Mesothelial cell of epicardium (in vitro differentiated cells): Measurements from ENCODE around the gene EDEM3. TPM values are rescaled to one million over a fixed set of nuclear protein-coding genes. Genes with fewer than 3 reads are reported as not detected.

Experiments
- DNase-seq, 2 experiments: peaks; one replicate each; pipeline ENCODE4 v3.0.0; 2021; ENCODE audit warnings: low spot score in 2 of 2; ENCODE audit not compliant: unreplicated experiment in 2 of 2
- H3K27ac Mint-ChIP-seq: 2 replicates; pipeline ENCODE4 v1.8.0; 2021; ENCODE audit warnings: mixed read lengths
- H3K27me3 Mint-ChIP-seq: 2 replicates; pipeline ENCODE4 v1.8.0; 2021; ENCODE audit warnings: low read depth, mixed read lengths
- H3K36me3 Mint-ChIP-seq: 2 replicates; pipeline ENCODE4 v1.8.0; 2021; ENCODE audit warnings: mixed read lengths
- H3K4me1 Mint-ChIP-seq: 2 replicates; pipeline ENCODE4 v1.8.0; 2021; ENCODE audit warnings: mixed read lengths
- H3K4me3 Mint-ChIP-seq: 2 replicates; pipeline ENCODE4 v1.8.0; 2021; ENCODE audit warnings: mild to moderate bottlenecking, moderate library complexity, mixed read lengths
- H3K9me3 Mint-ChIP-seq: 2 replicates; pipeline ENCODE4 v1.8.0; 2021; ENCODE audit warnings: mixed read lengths
- CTCF ChIP-seq: fragments of 200-600 bp; sonication (generic); IDR thresholded peaks from one replicate; pipeline ENCODE4 v1.5.0; 2021; ENCODE audit warnings: antibody characterized with exemption; ENCODE audit not compliant: unreplicated experiment
- total RNA-seq: library from RNA; stranded (reverse); gene quantifications from 3 replicates; pipeline ENCODE4 v1.2.1, GENCODE V29; 2021

The EDEM3 gene
- total RNA-seq, 1 donor from 2014 or later = 25.4 TPM

GRCh38 chr1:184705271-184705670, 49.4 kb downstream of the EDEM3 start:
- Mint-ChIP-seq H3K27ac (no peak overlapping the region), H3K9me3 (no peaks in the 10 kb centered on the region), H3K36me3 (peaks cover 38% of the 10 kb centered on the region), H3K4me1 (no peaks in the 10 kb centered on the region), H3K4me3 (no peak overlapping the region), H3K27me3 (no peaks in the 10 kb centered on the region)
- no peak for DNase-seq
- no peak for TF ChIP-seq CTCF

- H3K27ac Mint-ChIP-seq = no peak overlapping the region
- H3K4me1 Mint-ChIP-seq = no peaks in the 10 kb centered on the region
- H3K4me3 Mint-ChIP-seq = no peak overlapping the region
- no peaks in the 10 kb centered on the region for H3K27me3 Mint-ChIP-seq
- peaks cover 24% of the 10 kb centered on the region for H3K36me3 Mint-ChIP-seq
- no peaks in the 10 kb centered on the region for H3K9me3 Mint-ChIP-seq
- DNase-seq = no peak
- TF ChIP-seq CTCF = no peak
These were observed 52.8 kb downstream of the EDEM3 start for GRCh38 chr1:184701816-184702215.

- no peak overlapping the region for H3K27ac Mint-ChIP-seq
- peaks cover 34% of the 10 kb centered on the region for H3K36me3 Mint-ChIP-seq
- no peak for DNase-seq
- H3K4me1 Mint-ChIP-seq = peaks cover 4% of the 10 kb centered on the region
- no peaks in the 10 kb centered on the region for H3K27me3 Mint-ChIP-seq
- no peaks in the 10 kb centered on the region for H3K9me3 Mint-ChIP-seq
- no peak for TF ChIP-seq CTCF
- no peak overlapping the region for H3K4me3 Mint-ChIP-seq
These were observed 55.7 kb downstream of the EDEM3 start for GRCh38 chr1:184698969-184699368.

- no peak for DNase-seq
- peaks cover 13% of the 10 kb centered on the region for H3K4me1 Mint-ChIP-seq
- no peak overlapping the region for H3K27ac Mint-ChIP-seq
These were observed 56.6 kb downstream of the EDEM3 start for GRCh38 chr1:184698016-184698415.

GRCh38 chr1:184696403-184696802, 58.3 kb downstream of the EDEM3 start:
- H3K27me3 Mint-ChIP-seq = no peaks in the 10 kb centered on the region
- no peak for DNase-seq
- H3K4me3 Mint-ChIP-seq = no peak overlapping the region
- peaks cover 27% of the 10 kb centered on the region for H3K4me1 Mint-ChIP-seq
- H3K36me3 Mint-ChIP-seq = peaks cover 21% of the 10 kb centered on the region
- TF ChIP-seq CTCF = no peak
- no peak overlapping the region for H3K27ac Mint-ChIP-seq
- H3K9me3 Mint-ChIP-seq = no peaks in the 10 kb centered on the region

More at GRCh38 chr1:184698016-184698415, 56.6 kb downstream of the EDEM3 start:
- TF ChIP-seq CTCF = no peak
- peaks cover 32% of the 10 kb centered on the region for H3K36me3 Mint-ChIP-seq
- H3K9me3 Mint-ChIP-seq = no peaks in the 10 kb centered on the region
- H3K4me3 Mint-ChIP-seq = no peak overlapping the region
- no peaks in the 10 kb centered on the region for H3K27me3 Mint-ChIP-seq

- no peak for DNase-seq
- H3K4me1 Mint-ChIP-seq = peaks cover 27% of the 10 kb centered on the region
- H3K27ac Mint-ChIP-seq = no peak overlapping the region
These were observed 59.6 kb downstream of the EDEM3 start for GRCh38 chr1:184695023-184695422.

More at GRCh38 chr1:184695023-184695422, 59.6 kb downstream of the EDEM3 start:
- Mint-ChIP-seq H3K4me3 (no peak overlapping the region), H3K9me3 (no peaks in the 10 kb centered on the region), H3K36me3 (peaks cover 20% of the 10 kb centered on the region), H3K27me3 (no peaks in the 10 kb centered on the region)
- no peak for TF ChIP-seq CTCF
